Measurements from ENCODE around the gene FNIP1. TPM values are rescaled to one million over a fixed set of nuclear protein-coding genes. Genes with fewer than 3 reads are reported as not detected.

Gene FNIP1
- total RNA-seq, 1 donor from 2014 or later, result 28.5 TPM

GRCh38 chr5:131613423-131613822 is 183.4 kb downstream of the FNIP1 start:
- Mint-ChIP-seq H3K4me3 (ENCODE audit: unreplicated experiment) (no peak overlapping the region), H3K4me1 (ENCODE audit: low read depth, unreplicated experiment) (peaks cover 52% of the 10 kb centered on the region), H3K27ac (ENCODE audit: unreplicated experiment) (peak overlapping the region; percentile 34), H3K27me3 (ENCODE audit: low read depth, unreplicated experiment) (no peaks in the 10 kb centered on the region), H3K36me3 (ENCODE audit: low read depth, unreplicated experiment) (no peaks in the 10 kb centered on the region), H3K9me3 (ENCODE audit: unreplicated experiment) (no peaks in the 10 kb centered on the region)
- Histone ChIP-seq H3K4me2 (ENCODE audit: low read length) (no peak overlapping the region), H3K4me3 (ENCODE audit: insufficient read depth, low read depth, low read length) (no peak overlapping the region), H3K79me2 (ENCODE audit: insufficient read depth, low read length) (peaks cover 81% of the 10 kb centered on the region), H3K27ac (ENCODE audit: low read depth, low read length) (no peak overlapping the region), H4K20me1 (ENCODE audit: insufficient read depth, low read length) (peaks cover 17% of the 10 kb centered on the region), H3K9ac (ENCODE audit: low read length) (no peak overlapping the region), H3K36me3 (ENCODE audit: insufficient read depth, low read length) (no peaks in the 10 kb centered on the region), H3K9me3 (ENCODE audit: insufficient read depth, low read depth, low read length) (no peaks in the 10 kb centered on the region), H2AFZ (ENCODE audit: low read depth, low read length) (no peak overlapping the region), H3K4me1 (ENCODE audit: insufficient read depth, low read length) (peaks cover 28% of the 10 kb centered on the region), H3K27me3 (ENCODE audit: insufficient read depth, low read length) (no peaks in the 10 kb centered on the region)
- FAIRE-seq (no peak), DNase-seq (ENCODE audit: low read depth) (no peak)
- TF ChIP-seq CTCF (IDR thresholded peaks at IDR 0.05; ENCODE audit: insufficient read depth, low read depth, low read length) (no peak), EZH2 (IDR thresholded peaks at IDR 0.05; ENCODE audit: insufficient read depth, low read length) (no peak)

- no peak overlapping the region for H3K4me3 ChIP-seq (ENCODE audit: insufficient read depth, low read depth, low read length)
- Mint-ChIP-seq H3K9me3 (ENCODE audit: unreplicated experiment) (no peaks in the 10 kb centered on the region), H3K27me3 (ENCODE audit: low read depth, unreplicated experiment) (no peaks in the 10 kb centered on the region), H3K36me3 (ENCODE audit: low read depth, unreplicated experiment) (no peaks in the 10 kb centered on the region), H3K4me1 (ENCODE audit: low read depth, unreplicated experiment) (peaks cover 61% of the 10 kb centered on the region), H3K4me3 (ENCODE audit: unreplicated experiment) (no peak overlapping the region), H3K27ac (ENCODE audit: unreplicated experiment) (peak overlapping the region; percentile 99)
- no peaks in the 10 kb centered on the region for H3K27me3 ChIP-seq (ENCODE audit: insufficient read depth, low read length)
- no peak overlapping the region for H2AFZ ChIP-seq (ENCODE audit: low read depth, low read length)
- peaks cover 28% of the 10 kb centered on the region for H3K4me1 ChIP-seq (ENCODE audit: insufficient read depth, low read length)
- peaks cover 83% of the 10 kb centered on the region for H3K79me2 ChIP-seq (ENCODE audit: insufficient read depth, low read length)
- no peaks in the 10 kb centered on the region for H3K36me3 ChIP-seq (ENCODE audit: insufficient read depth, low read length)
- no peak for TF ChIP-seq EZH2 (IDR thresholded peaks at IDR 0.05; ENCODE audit: insufficient read depth, low read length)
- no peak for TF ChIP-seq CTCF (IDR thresholded peaks at IDR 0.05; ENCODE audit: insufficient read depth, low read depth, low read length)
- H4K20me1 ChIP-seq (ENCODE audit: insufficient read depth, low read length), result peaks cover 20% of the 10 kb centered on the region
- peak overlapping the region; percentile 64 for H3K4me2 ChIP-seq (ENCODE audit: low read length)
- no peak for FAIRE-seq
- no peaks in the 10 kb centered on the region for H3K9me3 ChIP-seq (ENCODE audit: insufficient read depth, low read depth, low read length)
- no peak for DNase-seq (ENCODE audit: low read depth)
- peak overlapping the region; percentile 35 for H3K9ac ChIP-seq (ENCODE audit: low read length)
- peak overlapping the region; percentile 88 for H3K27ac ChIP-seq (ENCODE audit: low read depth, low read length)
Observed at GRCh38 chr5:131611064-131611381, 185.8 kb downstream of the FNIP1 start.

- DNase-seq (ENCODE audit: low read depth) (peak; percentile 95), FAIRE-seq (peak; percentile 82)
- Histone ChIP-seq H3K4me1 (ENCODE audit: insufficient read depth, low read length) (peaks cover 28% of the 10 kb centered on the region), H3K79me2 (ENCODE audit: insufficient read depth, low read length) (peaks cover 83% of the 10 kb centered on the region), H3K27me3 (ENCODE audit: insufficient read depth, low read length) (no peaks in the 10 kb centered on the region), H4K20me1 (ENCODE audit: insufficient read depth, low read length) (peaks cover 20% of the 10 kb centered on the region), H3K27ac (ENCODE audit: low read depth, low read length) (peak overlapping the region; percentile 88), H3K4me2 (ENCODE audit: low read length) (peak overlapping the region; percentile 64), H2AFZ (ENCODE audit: low read depth, low read length) (no peak overlapping the region), H3K9me3 (ENCODE audit: insufficient read depth, low read depth, low read length) (no peaks in the 10 kb centered on the region), H3K9ac (ENCODE audit: low read length) (peak overlapping the region; percentile 59), H3K36me3 (ENCODE audit: insufficient read depth, low read length) (no peaks in the 10 kb centered on the region), H3K4me3 (ENCODE audit: insufficient read depth, low read depth, low read length) (no peak overlapping the region)
- H3K36me3 Mint-ChIP-seq (ENCODE audit: low read depth, unreplicated experiment), result no peaks in the 10 kb centered on the region
- no peaks in the 10 kb centered on the region for H3K27me3 Mint-ChIP-seq (ENCODE audit: low read depth, unreplicated experiment)
- TF ChIP-seq CTCF (IDR thresholded peaks at IDR 0.05; ENCODE audit: insufficient read depth, low read depth, low read length) (peak; percentile 3), EZH2 (IDR thresholded peaks at IDR 0.05; ENCODE audit: insufficient read depth, low read length) (no peak)
- H3K4me1 Mint-ChIP-seq (ENCODE audit: low read depth, unreplicated experiment), result peaks cover 58% of the 10 kb centered on the region
- H3K4me3 Mint-ChIP-seq (ENCODE audit: unreplicated experiment), result peak overlapping the region; percentile 42
- peak overlapping the region; percentile 99 for H3K27ac Mint-ChIP-seq (ENCODE audit: unreplicated experiment)
- no peaks in the 10 kb centered on the region for H3K9me3 Mint-ChIP-seq (ENCODE audit: unreplicated experiment)
Observed at GRCh38 chr5:131610198-131611063, 186.4 kb downstream of the FNIP1 start.

All from astrocyte (in vitro differentiated cells and primary cell).